ENCODE measurements around the gene ALCAM.

ALCAM gene

GRCh38 chr3:105504440-105504951, 137.8 kb downstream of the ALCAM start:
- no peak for TF ChIP-seq ZNF274 (IDR thresholded peaks at IDR 0.05; ENCODE audit: low read depth, low read length)
- no peak for TF ChIP-seq YY1 (IDR thresholded peaks at IDR 0.05; ENCODE audit: insufficient read depth, insufficient read length)
- TF ChIP-seq SUZ12 (IDR thresholded peaks at IDR 0.05; ENCODE audit: extremely low read depth, insufficient read depth, insufficient read length) = no peak
- Histone ChIP-seq H3K36me3 (ENCODE audit: insufficient read depth, insufficient read length, low read length) (no peaks in the 10 kb centered on the region), H3K4me1 (ENCODE audit: insufficient read depth, insufficient read length) (no peaks in the 10 kb centered on the region), H3K4me3 (ENCODE audit: insufficient read length, low read depth) (no peak overlapping the region), H3K9me3 (ENCODE audit: insufficient read depth, low read length) (no peaks in the 10 kb centered on the region), H3K9ac (ENCODE audit: insufficient read length, low read depth) (no peak overlapping the region), H3K27me3 (ENCODE audit: insufficient read depth, insufficient read length) (no peaks in the 10 kb centered on the region)
- no peak for DNase-seq (ENCODE audit: low read depth, low spot score)

DNA sequence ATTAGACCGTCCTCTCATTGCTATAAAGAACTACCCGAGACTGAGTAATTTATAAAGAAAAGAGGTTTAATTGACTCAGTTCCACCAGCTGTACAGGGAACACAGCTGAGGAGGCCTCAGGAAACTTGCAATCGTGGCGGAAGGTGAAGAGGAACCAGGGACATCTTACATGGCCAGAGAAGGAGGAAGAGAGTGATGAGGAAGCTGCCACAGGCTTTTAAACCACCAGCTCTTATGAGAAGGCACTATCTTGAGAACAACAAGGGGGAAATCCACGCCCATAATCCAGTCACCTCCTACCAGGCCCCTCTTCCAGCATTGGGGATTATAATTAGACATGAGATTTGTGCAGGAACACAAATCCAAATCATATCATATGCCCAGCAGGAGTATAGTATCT, 138.5 kb downstream of the ALCAM start:
- Histone ChIP-seq H3K4me3 (ENCODE audit: insufficient read length, low read depth) (no peak overlapping the region), H3K9ac (ENCODE audit: insufficient read length, low read depth) (no peak overlapping the region), H3K4me1 (ENCODE audit: insufficient read depth, insufficient read length) (no peaks in the 10 kb centered on the region), H3K9me3 (ENCODE audit: insufficient read depth, low read length) (no peaks in the 10 kb centered on the region), H3K36me3 (ENCODE audit: insufficient read depth, insufficient read length, low read length) (no peaks in the 10 kb centered on the region), H3K27me3 (ENCODE audit: insufficient read depth, insufficient read length) (no peaks in the 10 kb centered on the region)
- TF ChIP-seq YY1 (IDR thresholded peaks at IDR 0.05; ENCODE audit: insufficient read depth, insufficient read length) (no peak), SUZ12 (IDR thresholded peaks at IDR 0.05; ENCODE audit: extremely low read depth, insufficient read depth, insufficient read length) (no peak), ZNF274 (IDR thresholded peaks at IDR 0.05; ENCODE audit: low read depth, low read length) (no peak)
- DNase-seq (ENCODE audit: low read depth, low spot score) = no peak

- Histone ChIP-seq H3K9ac (ENCODE audit: insufficient read length, low read depth) (no peak overlapping the region), H3K4me3 (ENCODE audit: insufficient read length, low read depth) (no peak overlapping the region), H3K27me3 (ENCODE audit: insufficient read depth, insufficient read length) (no peaks in the 10 kb centered on the region), H3K36me3 (ENCODE audit: insufficient read depth, insufficient read length, low read length) (no peaks in the 10 kb centered on the region), H3K9me3 (ENCODE audit: insufficient read depth, low read length) (no peaks in the 10 kb centered on the region), H3K4me1 (ENCODE audit: insufficient read depth, insufficient read length) (no peaks in the 10 kb centered on the region)
- TF ChIP-seq SUZ12 (IDR thresholded peaks at IDR 0.05; ENCODE audit: extremely low read depth, insufficient read depth, insufficient read length) (no peak), YY1 (IDR thresholded peaks at IDR 0.05; ENCODE audit: insufficient read depth, insufficient read length) (no peak), ZNF274 (IDR thresholded peaks at IDR 0.05; ENCODE audit: low read depth, low read length) (no peak)
- no peak for DNase-seq (ENCODE audit: low read depth, low spot score)
Measured at GRCh38 chr3:105511031-105511430, 144.3 kb downstream of the ALCAM start.

DNA sequence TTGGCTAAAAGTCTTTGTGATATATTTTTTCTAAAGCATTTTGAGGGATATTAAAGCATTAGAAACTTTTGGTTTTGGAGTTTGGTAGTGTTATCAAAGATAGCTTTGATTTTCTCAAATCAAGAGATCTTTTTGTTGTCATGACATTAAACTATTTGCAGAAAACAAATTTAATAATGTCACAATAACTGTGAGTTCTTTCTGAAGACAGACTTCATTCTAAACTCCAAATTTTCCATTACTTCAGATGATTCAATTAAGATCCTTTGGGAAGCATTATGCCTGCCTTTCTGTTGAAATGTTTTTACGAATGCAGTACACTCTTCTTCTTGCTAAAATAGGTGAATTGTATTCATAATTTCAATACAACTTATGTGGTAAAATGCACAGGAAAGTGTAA, 145.4 kb downstream of the ALCAM start:
- H3K9me3 ChIP-seq (ENCODE audit: insufficient read depth, low read length) = no peaks in the 10 kb centered on the region
- H3K9ac ChIP-seq (ENCODE audit: insufficient read length, low read depth) = no peak overlapping the region
- DNase-seq (ENCODE audit: low read depth, low spot score) = no peak
- no peak for TF ChIP-seq ZNF274 (IDR thresholded peaks at IDR 0.05; ENCODE audit: low read depth, low read length)
- no peak for TF ChIP-seq YY1 (IDR thresholded peaks at IDR 0.05; ENCODE audit: insufficient read depth, insufficient read length)
- no peaks in the 10 kb centered on the region for H3K36me3 ChIP-seq (ENCODE audit: insufficient read depth, insufficient read length, low read length)
- no peaks in the 10 kb centered on the region for H3K27me3 ChIP-seq (ENCODE audit: insufficient read depth, insufficient read length)
- no peak overlapping the region for H3K4me3 ChIP-seq (ENCODE audit: insufficient read length, low read depth)
- no peaks in the 10 kb centered on the region for H3K4me1 ChIP-seq (ENCODE audit: insufficient read depth, insufficient read length)

DNA sequence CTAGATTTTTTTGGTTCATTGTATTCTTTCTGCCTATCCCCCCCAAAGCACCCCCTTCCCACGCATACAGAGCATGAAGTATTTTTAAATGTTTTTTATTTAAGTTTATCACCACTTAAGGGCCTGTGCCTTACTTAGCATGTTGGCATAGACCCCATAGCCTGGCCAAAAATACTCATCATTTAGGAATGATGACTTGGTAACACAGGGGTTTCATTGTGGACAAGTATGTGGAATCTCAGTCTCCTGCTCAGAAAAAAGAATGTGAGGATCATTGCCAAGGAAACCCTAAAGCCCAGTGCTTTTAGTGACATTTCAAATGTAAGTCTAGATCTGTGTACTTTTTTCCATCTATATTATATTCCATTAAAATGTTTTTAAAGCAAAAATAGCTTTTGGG, 146.3 kb downstream of the ALCAM start:
- no peaks in the 10 kb centered on the region for H3K4me1 ChIP-seq (ENCODE audit: insufficient read depth, insufficient read length)
- no peaks in the 10 kb centered on the region for H3K9me3 ChIP-seq (ENCODE audit: insufficient read depth, low read length)
- H3K9ac ChIP-seq (ENCODE audit: insufficient read length, low read depth) = no peak overlapping the region
- no peak for DNase-seq (ENCODE audit: low read depth, low spot score)
- no peaks in the 10 kb centered on the region for H3K27me3 ChIP-seq (ENCODE audit: insufficient read depth, insufficient read length)
- H3K36me3 ChIP-seq (ENCODE audit: insufficient read depth, insufficient read length, low read length) = no peaks in the 10 kb centered on the region
- TF ChIP-seq SUZ12 (IDR thresholded peaks at IDR 0.05; ENCODE audit: extremely low read depth, insufficient read depth, insufficient read length) = no peak
- no peak for TF ChIP-seq ZNF274 (IDR thresholded peaks at IDR 0.05; ENCODE audit: low read depth, low read length)
- no peak for TF ChIP-seq YY1 (IDR thresholded peaks at IDR 0.05; ENCODE audit: insufficient read depth, insufficient read length)
- H3K4me3 ChIP-seq (ENCODE audit: insufficient read length, low read depth) = no peak overlapping the region

GRCh38 chr3:105513886-105514285, 147.2 kb downstream of the ALCAM start:
- no peak overlapping the region for H3K4me3 ChIP-seq (ENCODE audit: insufficient read length, low read depth)
- H3K27me3 ChIP-seq (ENCODE audit: insufficient read depth, insufficient read length) = no peaks in the 10 kb centered on the region
- DNase-seq (ENCODE audit: low read depth, low spot score) = no peak
- H3K36me3 ChIP-seq (ENCODE audit: insufficient read depth, insufficient read length, low read length) = no peaks in the 10 kb centered on the region
- H3K9me3 ChIP-seq (ENCODE audit: insufficient read depth, low read length) = no peaks in the 10 kb centered on the region
- H3K9ac ChIP-seq (ENCODE audit: insufficient read length, low read depth) = no peak overlapping the region
- TF ChIP-seq SUZ12 (IDR thresholded peaks at IDR 0.05; ENCODE audit: extremely low read depth, insufficient read depth, insufficient read length) = no peak
- TF ChIP-seq ZNF274 (IDR thresholded peaks at IDR 0.05; ENCODE audit: low read depth, low read length) = no peak
- no peak for TF ChIP-seq YY1 (IDR thresholded peaks at IDR 0.05; ENCODE audit: insufficient read depth, insufficient read length)
- no peaks in the 10 kb centered on the region for H3K4me1 ChIP-seq (ENCODE audit: insufficient read depth, insufficient read length)

DNA sequence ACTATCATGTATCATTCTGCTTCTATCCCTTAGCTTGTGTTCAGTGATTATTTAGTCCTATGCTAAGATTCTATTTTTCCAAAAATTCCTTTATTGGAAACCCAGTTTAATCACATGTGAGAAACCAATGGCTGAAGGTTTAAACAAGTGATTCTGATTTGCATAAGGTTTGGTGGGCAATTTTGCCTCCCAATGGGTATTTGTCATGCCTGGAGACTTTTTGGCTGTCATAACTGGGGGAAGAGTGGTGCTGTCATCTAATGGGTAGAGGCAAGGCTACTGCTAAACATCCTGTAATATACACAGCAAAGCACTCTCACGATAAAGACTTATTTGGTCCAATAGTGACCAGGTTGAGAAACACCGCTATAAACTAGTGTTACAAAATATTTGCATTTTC, 148.7 kb downstream of the ALCAM start:
- H3K4me1 ChIP-seq (ENCODE audit: insufficient read depth, insufficient read length) = no peaks in the 10 kb centered on the region
- H3K4me3 ChIP-seq (ENCODE audit: insufficient read length, low read depth) = no peak overlapping the region
- no peaks in the 10 kb centered on the region for H3K27me3 ChIP-seq (ENCODE audit: insufficient read depth, insufficient read length)
- H3K9me3 ChIP-seq (ENCODE audit: insufficient read depth, low read length) = no peaks in the 10 kb centered on the region
- TF ChIP-seq ZNF274 (IDR thresholded peaks at IDR 0.05; ENCODE audit: low read depth, low read length) = no peak
- no peak for TF ChIP-seq SUZ12 (IDR thresholded peaks at IDR 0.05; ENCODE audit: extremely low read depth, insufficient read depth, insufficient read length)
- no peak for TF ChIP-seq YY1 (IDR thresholded peaks at IDR 0.05; ENCODE audit: insufficient read depth, insufficient read length)
- no peak overlapping the region for H3K9ac ChIP-seq (ENCODE audit: insufficient read length, low read depth)
- no peaks in the 10 kb centered on the region for H3K36me3 ChIP-seq (ENCODE audit: insufficient read depth, insufficient read length, low read length)
- no peak for DNase-seq (ENCODE audit: low read depth, low spot score)

All from NT2/D1 (cell line).